Suprapubic skin (tissue), 4 donors: ENCODE results near the gene PLA2R1. TPM values are rescaled to one million over a fixed set of nuclear protein-coding genes. Genes with fewer than 3 reads are reported as not detected.

ENCODE experiments used
- DNase-seq, 2 donors: peaks; one replicate each; pipeline ENCODE4 v3.0.0-alpha.2; 2019; ENCODE audit warnings: low spot score in 2 of 2
- H3K27ac ChIP-seq: fragments of 200-600 bp; sonication (generic); one replicate; pipeline ENCODE4 v1.5.1; 2019
- H3K27me3 ChIP-seq: fragments of 200-600 bp; sonication (generic); one replicate; pipeline ENCODE4 v1.5.1; 2019
- H3K36me3 ChIP-seq: fragments of 200-600 bp; sonication (generic); one replicate; pipeline ENCODE4 v1.5.1; 2019
- H3K4me1 ChIP-seq: fragments of 200-600 bp; sonication (generic); one replicate; pipeline ENCODE4 v1.5.1; 2019
- H3K4me3 ChIP-seq: fragments of 200-600 bp; sonication (generic); one replicate; pipeline ENCODE4 v1.5.1; 2019; ENCODE audit warnings: mild to moderate bottlenecking
- H3K9me3 ChIP-seq: fragments of 200-600 bp; sonication (generic); one replicate; pipeline ENCODE4 v1.5.1; 2019
- CTCF ChIP-seq, 2 donors: fragments of 200-600 bp in 1 of 2; fragments of 450-650 bp in 1 of 2; sonication (generic) in 1 of 2; IDR thresholded peaks; one replicate each; pipeline ENCODE4 v1.5.1; 2016 to 2019; ENCODE audit warnings: antibody characterized with exemption in 2 of 2, mild to moderate bottlenecking in 1 of 2, moderate library complexity in 1 of 2
- EP300 ChIP-seq: sonication (generic); formaldehyde crosslinking; IDR thresholded peaks from one replicate; pipeline ENCODE4 v1.6.1; 2017; ENCODE audit warnings: antibody characterized with exemption
- POLR2A ChIP-seq, 2 donors: fragments of 450-650 bp; IDR thresholded peaks; one replicate each; pipeline ENCODE4 v1.6.1; 2017; ENCODE audit warnings: antibody characterized with exemption in 2 of 2, mild to moderate bottlenecking in 2 of 2, moderate library complexity in 2 of 2
- POLR2AphosphoS5 ChIP-seq, 3 donors: sonication (generic); formaldehyde crosslinking; IDR thresholded peaks; one replicate each; pipeline ENCODE4 v1.6.1; 2017; ENCODE audit warnings: antibody characterized with exemption in 3 of 3
- WGBS: methylation state at CpG from one replicate; pipeline ENCODE4 v1.1.5; 2018; 5-methylcytosine and 5-hydroxymethylcytosine counted together
- total RNA-seq, 4 donors: library from RNA; depleted of rRNA; stranded (reverse); fragments of >200 nt; gene quantifications; one replicate each; pipeline ENCODE4 v1.1.0, GENCODE V29; 2016

The PLA2R1 gene
- total RNA-seq, 4 donors from 2014 or later = 31.3 to 68.8 (median 40.8) TPM

GRCh38 chr2:160057356-160057755 lies 5.1 kb downstream of the PLA2R1 start:
- WGBS = 83% methylated on average over 2 of the region's 2 CpGs
- Histone ChIP-seq H3K4me1 (peaks cover 40% of the 10 kb centered on the region), H3K27me3 (no peaks in the 10 kb centered on the region), H3K36me3 (no peaks in the 10 kb centered on the region), H3K9me3 (no peaks in the 10 kb centered on the region), H3K4me3 (no peak overlapping the region), H3K27ac (no peak overlapping the region)
- TF ChIP-seq EP300 = no peak
- no peak for TF ChIP-seq CTCF (IDR thresholded peaks at IDR 0.05)
- no peak for TF ChIP-seq POLR2A (IDR thresholded peaks at IDR 0.05)
- no peak for TF ChIP-seq POLR2AphosphoS5 (IDR thresholded peaks at IDR 0.05)
- DNase-seq = no peak

- no peak for DNase-seq
- 88% methylated on average over 7 of the region's 7 CpGs for WGBS
- TF ChIP-seq POLR2AphosphoS5 (IDR thresholded peaks at IDR 0.05) (no peak), POLR2A (IDR thresholded peaks at IDR 0.05) (no peak), CTCF (IDR thresholded peaks at IDR 0.05) (no peak), EP300 (no peak)
- Histone ChIP-seq H3K9me3 (no peaks in the 10 kb centered on the region), H3K27me3 (no peaks in the 10 kb centered on the region), H3K36me3 (no peaks in the 10 kb centered on the region), H3K4me3 (no peak overlapping the region), H3K27ac (no peak overlapping the region), H3K4me1 (peaks cover 38% of the 10 kb centered on the region)
Measured at GRCh38 chr2:160055726-160056108, 6.7 kb downstream of the PLA2R1 start.

- Histone ChIP-seq H3K36me3 (no peaks in the 10 kb centered on the region), H3K27ac (no peak overlapping the region), H3K4me3 (no peak overlapping the region), H3K9me3 (no peaks in the 10 kb centered on the region), H3K27me3 (no peaks in the 10 kb centered on the region), H3K4me1 (peaks cover 32% of the 10 kb centered on the region)
- DNase-seq = no peak
- no peak for TF ChIP-seq POLR2A (IDR thresholded peaks at IDR 0.05)
- TF ChIP-seq CTCF (IDR thresholded peaks at IDR 0.05) = no peak
- no peak for TF ChIP-seq EP300
- TF ChIP-seq POLR2AphosphoS5 (IDR thresholded peaks at IDR 0.05) = no peak
- 57% methylated on average over 7 of the region's 7 CpGs for whole genome bisulfite sequencing
Measured at GRCh38 chr2:160054984-160055725, 7.3 kb downstream of the PLA2R1 start.

GRCh38 chr2:160053946-160054345 lies 8.5 kb downstream of the PLA2R1 start:
- TF ChIP-seq CTCF (IDR thresholded peaks at IDR 0.05) = no peak
- TF ChIP-seq EP300 = no peak
- no peak for TF ChIP-seq POLR2AphosphoS5 (IDR thresholded peaks at IDR 0.05)
- TF ChIP-seq POLR2A (IDR thresholded peaks at IDR 0.05) = no peak
- Histone ChIP-seq H3K9me3 (no peaks in the 10 kb centered on the region), H3K36me3 (no peaks in the 10 kb centered on the region), H3K27me3 (no peaks in the 10 kb centered on the region), H3K4me1 (peaks cover 30% of the 10 kb centered on the region), H3K4me3 (no peak overlapping the region), H3K27ac (no peak overlapping the region)
- 89% methylated on average over 2 of the region's 2 CpGs for WGBS
- DNase-seq = no peak

GRCh38 chr2:160052531-160052930 lies 9.9 kb downstream of the PLA2R1 start:
- H3K27ac ChIP-seq = no peak overlapping the region
- H3K27me3 ChIP-seq = no peaks in the 10 kb centered on the region
- no peaks in the 10 kb centered on the region for H3K36me3 ChIP-seq
- 73% methylated on average over 2 of the region's 2 CpGs for WGBS
- H3K4me3 ChIP-seq = no peak overlapping the region
- DNase-seq = no peak
- H3K9me3 ChIP-seq = no peaks in the 10 kb centered on the region
- H3K4me1 ChIP-seq = peaks cover 30% of the 10 kb centered on the region
- TF ChIP-seq POLR2AphosphoS5 (IDR thresholded peaks at IDR 0.05) (no peak), EP300 (no peak), CTCF (IDR thresholded peaks at IDR 0.05) (no peak), POLR2A (IDR thresholded peaks at IDR 0.05) (no peak)
